ENCODE measurements around the gene PICALM.

The PICALM gene, protein sequence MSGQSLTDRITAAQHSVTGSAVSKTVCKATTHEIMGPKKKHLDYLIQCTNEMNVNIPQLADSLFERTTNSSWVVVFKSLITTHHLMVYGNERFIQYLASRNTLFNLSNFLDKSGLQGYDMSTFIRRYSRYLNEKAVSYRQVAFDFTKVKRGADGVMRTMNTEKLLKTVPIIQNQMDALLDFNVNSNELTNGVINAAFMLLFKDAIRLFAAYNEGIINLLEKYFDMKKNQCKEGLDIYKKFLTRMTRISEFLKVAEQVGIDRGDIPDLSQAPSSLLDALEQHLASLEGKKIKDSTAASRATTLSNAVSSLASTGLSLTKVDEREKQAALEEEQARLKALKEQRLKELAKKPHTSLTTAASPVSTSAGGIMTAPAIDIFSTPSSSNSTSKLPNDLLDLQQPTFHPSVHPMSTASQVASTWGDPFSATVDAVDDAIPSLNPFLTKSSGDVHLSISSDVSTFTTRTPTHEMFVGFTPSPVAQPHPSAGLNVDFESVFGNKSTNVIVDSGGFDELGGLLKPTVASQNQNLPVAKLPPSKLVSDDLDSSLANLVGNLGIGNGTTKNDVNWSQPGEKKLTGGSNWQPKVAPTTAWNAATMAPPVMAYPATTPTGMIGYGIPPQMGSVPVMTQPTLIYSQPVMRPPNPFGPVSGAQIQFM

DNA sequence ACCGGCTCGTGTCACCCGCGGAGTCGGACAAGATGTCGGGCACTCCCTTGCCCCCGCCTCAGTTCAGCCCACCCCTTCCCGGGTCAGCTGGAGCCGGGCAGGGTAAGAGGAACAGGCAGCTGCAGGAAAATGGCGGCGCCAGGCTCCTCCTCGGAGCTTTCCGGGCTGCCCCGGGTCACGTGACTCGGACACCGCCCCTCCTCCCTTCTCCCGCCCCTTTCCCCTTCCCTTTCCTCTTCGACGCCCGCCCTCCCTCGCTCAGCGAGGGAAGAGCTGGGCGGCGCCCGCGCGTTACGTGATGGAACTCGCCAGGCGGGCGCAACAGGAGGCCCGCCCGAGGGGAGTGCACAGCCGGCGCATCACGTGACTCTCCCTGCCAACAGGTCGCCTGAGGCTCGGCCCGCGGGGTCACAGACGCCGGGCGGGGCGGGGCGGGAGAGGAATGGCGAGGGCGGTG, at the start of gene PICALM:
TSS of gene PICALM (minus strand) at position 134 of the 457 bp plus-strand sequence. CDS start 304 bp downstream, outside the sequence.
- TF ChIP-seq, protein P1, sequence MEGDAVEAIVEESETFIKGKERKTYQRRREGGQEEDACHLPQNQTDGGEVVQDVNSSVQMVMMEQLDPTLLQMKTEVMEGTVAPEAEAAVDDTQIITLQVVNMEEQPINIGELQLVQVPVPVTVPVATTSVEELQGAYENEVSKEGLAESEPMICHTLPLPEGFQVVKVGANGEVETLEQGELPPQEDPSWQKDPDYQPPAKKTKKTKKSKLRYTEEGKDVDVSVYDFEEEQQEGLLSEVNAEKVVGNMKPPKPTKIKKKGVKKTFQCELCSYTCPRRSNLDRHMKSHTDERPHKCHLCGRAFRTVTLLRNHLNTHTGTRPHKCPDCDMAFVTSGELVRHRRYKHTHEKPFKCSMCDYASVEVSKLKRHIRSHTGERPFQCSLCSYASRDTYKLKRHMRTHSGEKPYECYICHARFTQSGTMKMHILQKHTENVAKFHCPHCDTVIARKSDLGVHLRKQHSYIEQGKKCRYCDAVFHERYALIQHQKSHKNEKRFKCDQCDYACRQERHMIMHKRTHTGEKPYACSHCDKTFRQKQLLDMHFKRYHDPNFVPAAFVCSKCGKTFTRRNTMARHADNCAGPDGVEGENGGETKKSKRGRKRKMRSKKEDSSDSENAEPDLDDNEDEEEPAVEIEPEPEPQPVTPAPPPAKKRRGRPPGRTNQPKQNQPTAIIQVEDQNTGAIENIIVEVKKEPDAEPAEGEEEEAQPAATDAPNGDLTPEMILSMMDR (IDR thresholded peaks at IDR 0.05; ENCODE audit: control insufficient read depth, insufficient read depth, low read depth, low read length, missing control alignments): no peak
- H3K4me3 ChIP-seq (ENCODE audit: control insufficient read depth, low read depth, low read length): peak within 1 kb of the TSS; percentile 99

DNA sequence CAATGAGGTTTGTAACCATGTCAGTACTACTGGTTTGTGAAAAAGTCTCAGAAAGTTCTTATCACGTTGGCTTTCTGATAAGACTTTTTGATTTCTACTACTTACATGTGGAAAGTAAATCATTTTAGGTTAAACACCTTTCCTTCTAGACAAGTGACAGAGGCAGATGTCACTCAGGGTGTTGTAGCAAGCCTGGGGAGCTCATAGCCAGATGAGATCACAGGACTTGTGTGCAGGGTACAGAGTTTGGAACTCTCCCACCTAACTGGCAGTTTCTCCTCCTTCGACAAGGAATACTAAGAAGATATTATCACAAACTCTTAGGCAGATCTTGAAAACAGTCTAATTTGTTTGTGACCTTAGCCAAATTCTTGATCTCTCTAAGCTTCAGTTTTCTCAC, 49.4 kb upstream of the PICALM start:
- H3K4me3 ChIP-seq (ENCODE audit: control insufficient read depth, low read depth, low read length): no peak overlapping the region
- TF ChIP-seq, protein P1 (IDR thresholded peaks at IDR 0.05; ENCODE audit: control insufficient read depth, insufficient read depth, low read depth, low read length, missing control alignments): no peak
- no peak for DNase-seq (ENCODE audit: low read depth)

More for the DNA sequence above, at the start of gene PICALM:
- peak; percentile 95 for DNase-seq (ENCODE audit: low read depth)

DNA sequence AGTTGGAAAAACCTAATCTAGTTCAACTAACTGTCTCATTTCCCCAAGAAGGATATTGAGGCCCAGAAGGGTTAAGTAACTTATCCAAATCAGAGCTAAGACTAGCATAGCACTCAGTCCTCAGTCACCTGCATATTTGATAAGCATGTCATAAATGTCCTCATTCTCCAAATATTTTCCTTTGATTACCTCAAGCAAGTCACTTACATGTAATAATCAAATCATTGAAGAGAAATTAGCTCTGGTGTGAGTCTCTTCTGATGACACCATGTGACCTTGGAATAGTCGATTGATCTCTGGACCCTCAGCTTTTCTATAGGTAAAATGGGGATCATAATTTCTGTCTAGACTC, 48.8 kb upstream of the PICALM start:
- DNase-seq (ENCODE audit: low read depth): no peak
- no peak overlapping the region for H3K4me3 ChIP-seq (ENCODE audit: control insufficient read depth, low read depth, low read length)
- TF ChIP-seq, protein P1 (IDR thresholded peaks at IDR 0.05; ENCODE audit: control insufficient read depth, insufficient read depth, low read depth, low read length, missing control alignments): no peak

DNA sequence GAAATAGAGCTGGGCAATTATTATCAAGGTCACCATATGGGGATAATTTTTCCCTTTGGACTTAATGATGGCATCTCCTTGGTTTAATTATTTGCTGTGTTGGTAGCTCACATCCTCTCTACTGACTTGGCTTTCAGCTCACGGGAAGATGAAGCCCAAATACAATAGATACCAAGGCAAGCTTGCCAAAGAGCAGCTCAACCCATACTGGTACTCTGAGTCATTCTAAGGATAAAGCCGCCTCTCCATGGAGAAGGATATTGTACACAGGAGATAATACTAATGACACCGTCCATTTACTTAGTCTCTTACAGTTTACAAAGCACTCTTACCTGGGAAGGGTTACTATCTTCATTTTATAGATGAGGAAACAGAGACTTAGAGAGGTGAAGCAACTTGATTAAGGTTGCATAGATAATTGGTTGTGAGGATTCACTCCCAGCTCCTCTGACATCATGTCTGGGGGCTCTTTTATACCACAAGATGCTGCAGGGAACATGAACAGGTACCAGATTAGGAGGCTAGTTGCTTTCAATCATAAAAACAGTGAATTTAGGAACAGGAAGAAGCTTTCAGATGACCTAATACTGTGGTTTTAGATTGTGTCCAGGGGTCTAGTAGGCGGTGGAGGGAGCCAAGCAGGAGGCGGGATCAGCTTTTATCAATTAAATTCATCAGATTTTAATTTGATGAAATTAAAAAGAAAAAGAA, 48.3 kb upstream of the PICALM start:
- H3K4me3 ChIP-seq (ENCODE audit: control insufficient read depth, low read depth, low read length): no peak overlapping the region
- no peak for DNase-seq (ENCODE audit: low read depth)
- TF ChIP-seq, protein P1 (IDR thresholded peaks at IDR 0.05; ENCODE audit: control insufficient read depth, insufficient read depth, low read depth, low read length, missing control alignments): no peak

DNA sequence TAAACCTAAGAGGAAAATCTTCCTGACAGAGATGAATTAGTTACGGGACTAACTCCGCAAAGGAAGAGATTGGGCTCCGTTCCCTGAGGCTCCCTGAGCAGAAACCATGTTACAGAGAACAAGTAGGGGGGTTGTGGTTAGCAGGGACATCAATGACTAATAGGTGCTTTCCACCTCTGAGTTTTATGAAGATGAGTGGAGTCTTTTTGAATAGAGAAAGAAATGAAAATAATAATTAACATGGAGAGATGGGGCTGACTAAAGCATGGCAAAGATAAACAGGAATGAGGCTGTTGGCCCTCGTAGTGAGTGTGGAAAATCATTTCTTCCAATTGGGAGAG, 47.5 kb upstream of the PICALM start:
- no peak overlapping the region for H3K4me3 ChIP-seq (ENCODE audit: control insufficient read depth, low read depth, low read length)
- peak; percentile 67 for DNase-seq (ENCODE audit: low read depth)
- TF ChIP-seq, protein P1 (IDR thresholded peaks at IDR 0.05; ENCODE audit: control insufficient read depth, insufficient read depth, low read depth, low read length, missing control alignments): no peak

DNA sequence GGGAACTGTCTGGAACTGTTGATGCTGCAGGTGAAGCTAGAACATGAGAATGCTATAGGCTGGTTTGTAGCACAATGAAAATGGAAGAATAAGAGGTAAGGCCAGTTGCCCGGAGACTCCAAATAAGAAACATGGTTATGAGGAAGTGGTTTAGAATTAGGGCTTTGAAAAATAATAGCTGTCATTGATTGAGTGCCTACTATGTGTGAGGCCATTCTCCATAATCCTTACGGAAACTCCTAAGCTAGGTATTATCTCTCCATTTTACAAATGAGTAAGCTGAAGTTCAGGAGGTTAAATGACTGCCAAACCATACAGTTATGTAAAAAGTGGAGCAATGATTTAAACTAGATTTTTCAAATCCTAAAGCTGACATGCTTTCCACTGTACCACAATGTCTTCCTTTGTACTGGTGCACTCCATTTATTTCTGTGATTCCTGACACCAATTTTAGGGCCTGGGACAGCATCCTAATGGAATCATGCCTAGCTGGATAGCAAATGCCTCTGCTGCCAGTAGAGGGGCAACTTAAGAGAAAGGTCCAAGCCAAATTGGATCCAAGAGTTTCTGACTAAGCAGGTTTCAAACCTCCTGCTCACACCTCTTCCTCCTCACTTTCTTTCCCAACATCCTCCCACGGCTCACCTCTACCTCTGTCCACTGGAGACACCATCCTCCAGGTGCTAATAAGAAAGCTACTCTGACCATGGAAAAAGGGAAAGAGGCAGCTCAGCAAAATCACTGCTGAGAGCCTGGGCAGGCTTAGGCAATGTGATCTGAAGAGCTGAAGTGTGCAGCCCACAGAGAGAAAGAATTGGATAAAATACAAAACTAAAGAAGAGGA, 46.9 kb upstream of the PICALM start:
- TF ChIP-seq, protein P1 (IDR thresholded peaks at IDR 0.05; ENCODE audit: control insufficient read depth, insufficient read depth, low read depth, low read length, missing control alignments): no peak
- DNase-seq (ENCODE audit: low read depth): no peak
- H3K4me3 ChIP-seq (ENCODE audit: control insufficient read depth, low read depth, low read length): no peak overlapping the region

Data from AG09309 (cell line).